K562 (cell line): ENCODE measurements around the gene DUS3L. TPM values are rescaled to one million over a fixed set of nuclear protein-coding genes. Genes with fewer than 3 reads are reported as not detected.

ENCODE experiments used
- CBFA2T2 ChIP-seq: fragments of 450-650 bp; conservative IDR thresholded peaks from 2 replicates; pipeline ENCODE4 v1.6.1; 2017; ENCODE audit warnings: mild to moderate bottlenecking
- CHCHD3 ChIP-seq: fragments of 250-450 bp; sonication (Bioruptor Pico); IDR thresholded peaks from 2 replicates; pipeline ENCODE4 v2.1.2; 2022; ENCODE audit warnings: mild to moderate bottlenecking
- CHD4 ChIP-seq: fragments of 200-600 bp; sonication (generic); IDR thresholded peaks from 3 replicates; pipeline ENCODE4 v1.6.1; 2012; ENCODE audit warnings: low read depth, mild to moderate bottlenecking, mixed read lengths, low read length, inconsistent platforms; ENCODE audit not compliant: insufficient read depth, insufficient replicate concordance, poor library complexity, severe bottlenecking
- CREBBP ChIP-seq: IDR thresholded peaks from one replicate; pipeline ENCODE4 v1.6.1; 2012; ENCODE audit warnings: low read depth, mild to moderate bottlenecking, control low read depth, inconsistent platforms, low read length
- HMGN3 ChIP-seq: IDR thresholded peaks from 2 replicates; pipeline ENCODE4 v1.6.1; 2011; ENCODE audit warnings: borderline replicate concordance, low read depth, mild to moderate bottlenecking, mixed read lengths, low read length; ENCODE audit not compliant: insufficient read length; ENCODE audit errors: extremely low read depth
- KDM2B ChIP-seq: fragments of 250-450 bp; sonication (Bioruptor Pico); IDR thresholded peaks from 2 replicates; pipeline ENCODE4 v1.8.0; 2021; ENCODE audit warnings: mild to moderate bottlenecking, moderate library complexity
- KLF6 ChIP-seq: fragments of 250-450 bp; sonication (Bioruptor Pico); IDR thresholded peaks from 2 replicates; pipeline ENCODE4 v1.4.0; 2020; ENCODE audit warnings: mild to moderate bottlenecking, moderate library complexity, borderline replicate concordance
- L3MBTL2 ChIP-seq: fragments of 450-650 bp; IDR thresholded peaks from 2 replicates; pipeline ENCODE4 v1.6.1; 2016; ENCODE audit warnings: mild to moderate bottlenecking, moderate library complexity
- MYNN ChIP-seq, 2 experiments: sonication (generic); formaldehyde crosslinking in 1 of 2; IDR thresholded peaks; 2 replicates each; pipeline versions ENCODE4 v1.5.0 to v1.6.1; 2016 to 2020; ENCODE audit warnings: antibody characterized with exemption in 1 of 2, missing genetic modification reagents in 1 of 2
- WHSC1 ChIP-seq: IDR thresholded peaks from one replicate; pipeline ENCODE4 v1.6.1; 2012; ENCODE audit warnings: low read length, control low read depth, inconsistent platforms
- ZFP1 ChIP-seq: fragments of 450-650 bp; formaldehyde crosslinking; IDR thresholded peaks from 2 replicates; pipeline ENCODE4 v1.4.0; 2020; ENCODE audit warnings: mild to moderate bottlenecking, mixed read lengths
- ZNF212 ChIP-seq: fragments of 450-650 bp; formaldehyde crosslinking; IDR thresholded peaks from 2 replicates; pipeline ENCODE4 v1.4.0; 2020; ENCODE audit warnings: mild to moderate bottlenecking
- polyA plus RNA-seq, 8 experiments: library from polyadenylated mRNA; depleted of rRNA in 4 of 8; stranded (reverse) in 5 of 8; unstranded in 3 of 8; fragments of >200 nt; fragmentation: Nextera tagmentation in 2 of 8; fragmentation: Illumina TruSeq in 1 of 8; extraction: Ambion mirVana in 2 of 8; extraction: Trizol in 1 of 8; gene quantifications; 2 replicates each; pipeline versions ENCODE4 v1.2.1 to v1.2.3, GENCODE V29; 2011 to 2014; ENCODE audit warnings: inconsistent platforms in 1 of 8, missing spikeins in 1 of 8
- total RNA-seq, 7 experiments: library from RNA; depleted of rRNA in 6 of 7; stranded (reverse); fragments of >200 nt in 6 of 7; fragmentation: Illumina TruSeq in 2 of 7; extraction: Trizol in 2 of 7; gene quantifications; 2 replicates each; pipeline versions ENCODE4 v1.2.1 to v1.2.3, GENCODE V29; 2011 to 2021; ENCODE audit warnings: low replicate concordance in 1 of 7
- TF ChIP-seq, protein P1 (sequence below): fragments of 450-650 bp; IDR thresholded peaks from 2 replicates; pipeline ENCODE4 v1.6.1; 2016; ENCODE audit warnings: mild to moderate bottlenecking, moderate library complexity

DUS3L gene
- total and polyA plus RNA-seq, 9 of the 15 experiments (the other 6 are each of a cell fraction or from before 2014, with no cell fraction given) = 1.7 to 102 (median 77.5) TPM

- TF ChIP-seq, protein P1, sequence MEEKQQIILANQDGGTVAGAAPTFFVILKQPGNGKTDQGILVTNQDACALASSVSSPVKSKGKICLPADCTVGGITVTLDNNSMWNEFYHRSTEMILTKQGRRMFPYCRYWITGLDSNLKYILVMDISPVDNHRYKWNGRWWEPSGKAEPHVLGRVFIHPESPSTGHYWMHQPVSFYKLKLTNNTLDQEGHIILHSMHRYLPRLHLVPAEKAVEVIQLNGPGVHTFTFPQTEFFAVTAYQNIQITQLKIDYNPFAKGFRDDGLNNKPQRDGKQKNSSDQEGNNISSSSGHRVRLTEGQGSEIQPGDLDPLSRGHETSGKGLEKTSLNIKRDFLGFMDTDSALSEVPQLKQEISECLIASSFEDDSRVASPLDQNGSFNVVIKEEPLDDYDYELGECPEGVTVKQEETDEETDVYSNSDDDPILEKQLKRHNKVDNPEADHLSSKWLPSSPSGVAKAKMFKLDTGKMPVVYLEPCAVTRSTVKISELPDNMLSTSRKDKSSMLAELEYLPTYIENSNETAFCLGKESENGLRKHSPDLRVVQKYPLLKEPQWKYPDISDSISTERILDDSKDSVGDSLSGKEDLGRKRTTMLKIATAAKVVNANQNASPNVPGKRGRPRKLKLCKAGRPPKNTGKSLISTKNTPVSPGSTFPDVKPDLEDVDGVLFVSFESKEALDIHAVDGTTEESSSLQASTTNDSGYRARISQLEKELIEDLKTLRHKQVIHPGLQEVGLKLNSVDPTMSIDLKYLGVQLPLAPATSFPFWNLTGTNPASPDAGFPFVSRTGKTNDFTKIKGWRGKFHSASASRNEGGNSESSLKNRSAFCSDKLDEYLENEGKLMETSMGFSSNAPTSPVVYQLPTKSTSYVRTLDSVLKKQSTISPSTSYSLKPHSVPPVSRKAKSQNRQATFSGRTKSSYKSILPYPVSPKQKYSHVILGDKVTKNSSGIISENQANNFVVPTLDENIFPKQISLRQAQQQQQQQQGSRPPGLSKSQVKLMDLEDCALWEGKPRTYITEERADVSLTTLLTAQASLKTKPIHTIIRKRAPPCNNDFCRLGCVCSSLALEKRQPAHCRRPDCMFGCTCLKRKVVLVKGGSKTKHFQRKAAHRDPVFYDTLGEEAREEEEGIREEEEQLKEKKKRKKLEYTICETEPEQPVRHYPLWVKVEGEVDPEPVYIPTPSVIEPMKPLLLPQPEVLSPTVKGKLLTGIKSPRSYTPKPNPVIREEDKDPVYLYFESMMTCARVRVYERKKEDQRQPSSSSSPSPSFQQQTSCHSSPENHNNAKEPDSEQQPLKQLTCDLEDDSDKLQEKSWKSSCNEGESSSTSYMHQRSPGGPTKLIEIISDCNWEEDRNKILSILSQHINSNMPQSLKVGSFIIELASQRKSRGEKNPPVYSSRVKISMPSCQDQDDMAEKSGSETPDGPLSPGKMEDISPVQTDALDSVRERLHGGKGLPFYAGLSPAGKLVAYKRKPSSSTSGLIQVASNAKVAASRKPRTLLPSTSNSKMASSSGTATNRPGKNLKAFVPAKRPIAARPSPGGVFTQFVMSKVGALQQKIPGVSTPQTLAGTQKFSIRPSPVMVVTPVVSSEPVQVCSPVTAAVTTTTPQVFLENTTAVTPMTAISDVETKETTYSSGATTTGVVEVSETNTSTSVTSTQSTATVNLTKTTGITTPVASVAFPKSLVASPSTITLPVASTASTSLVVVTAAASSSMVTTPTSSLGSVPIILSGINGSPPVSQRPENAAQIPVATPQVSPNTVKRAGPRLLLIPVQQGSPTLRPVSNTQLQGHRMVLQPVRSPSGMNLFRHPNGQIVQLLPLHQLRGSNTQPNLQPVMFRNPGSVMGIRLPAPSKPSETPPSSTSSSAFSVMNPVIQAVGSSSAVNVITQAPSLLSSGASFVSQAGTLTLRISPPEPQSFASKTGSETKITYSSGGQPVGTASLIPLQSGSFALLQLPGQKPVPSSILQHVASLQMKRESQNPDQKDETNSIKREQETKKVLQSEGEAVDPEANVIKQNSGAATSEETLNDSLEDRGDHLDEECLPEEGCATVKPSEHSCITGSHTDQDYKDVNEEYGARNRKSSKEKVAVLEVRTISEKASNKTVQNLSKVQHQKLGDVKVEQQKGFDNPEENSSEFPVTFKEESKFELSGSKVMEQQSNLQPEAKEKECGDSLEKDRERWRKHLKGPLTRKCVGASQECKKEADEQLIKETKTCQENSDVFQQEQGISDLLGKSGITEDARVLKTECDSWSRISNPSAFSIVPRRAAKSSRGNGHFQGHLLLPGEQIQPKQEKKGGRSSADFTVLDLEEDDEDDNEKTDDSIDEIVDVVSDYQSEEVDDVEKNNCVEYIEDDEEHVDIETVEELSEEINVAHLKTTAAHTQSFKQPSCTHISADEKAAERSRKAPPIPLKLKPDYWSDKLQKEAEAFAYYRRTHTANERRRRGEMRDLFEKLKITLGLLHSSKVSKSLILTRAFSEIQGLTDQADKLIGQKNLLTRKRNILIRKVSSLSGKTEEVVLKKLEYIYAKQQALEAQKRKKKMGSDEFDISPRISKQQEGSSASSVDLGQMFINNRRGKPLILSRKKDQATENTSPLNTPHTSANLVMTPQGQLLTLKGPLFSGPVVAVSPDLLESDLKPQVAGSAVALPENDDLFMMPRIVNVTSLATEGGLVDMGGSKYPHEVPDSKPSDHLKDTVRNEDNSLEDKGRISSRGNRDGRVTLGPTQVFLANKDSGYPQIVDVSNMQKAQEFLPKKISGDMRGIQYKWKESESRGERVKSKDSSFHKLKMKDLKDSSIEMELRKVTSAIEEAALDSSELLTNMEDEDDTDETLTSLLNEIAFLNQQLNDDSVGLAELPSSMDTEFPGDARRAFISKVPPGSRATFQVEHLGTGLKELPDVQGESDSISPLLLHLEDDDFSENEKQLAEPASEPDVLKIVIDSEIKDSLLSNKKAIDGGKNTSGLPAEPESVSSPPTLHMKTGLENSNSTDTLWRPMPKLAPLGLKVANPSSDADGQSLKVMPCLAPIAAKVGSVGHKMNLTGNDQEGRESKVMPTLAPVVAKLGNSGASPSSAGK = peak; percentile 99
- TF ChIP-seq L3MBTL2 = peak; percentile 95
- peak; percentile 78; the same call in 1 of the 2 replicates for TF ChIP-seq KDM2B (CRISPR knock-in tag)
- no peak for TF ChIP-seq CREBBP
- no peak for TF ChIP-seq ZFP1 (CRISPR knock-in tag)
- peak; percentile 84; the same call in 1 of the 2 replicates for TF ChIP-seq KLF6 (CRISPR knock-in tag)
- TF ChIP-seq HMGN3 = peak; percentile 100
- TF ChIP-seq WHSC1 = no peak
- TF ChIP-seq CHCHD3 (CRISPR knock-in tag) = no peak
- no peak for TF ChIP-seq ZNF212 (CRISPR knock-in tag)
- TF ChIP-seq CHD4 = no peak
- peak; percentile 98 for TF ChIP-seq CBFA2T2
- peak; percentile 99 for TF ChIP-seq MYNN (IDR thresholded peaks at IDR 0.05)
- no peak for TF ChIP-seq MYNN (CRISPR knock-in tag; IDR thresholded peaks at IDR 0.05)
These were observed 8.6 kb upstream of the DUS3L start (continued) for GRCh38 chr19:5799247-5800241.
